Body of pancreas (tissue), 4 donors: ENCODE data around the gene ADGRD2.

Experiments
- POLR2A ChIP-seq, 3 donors: fragments of 450-650 bp; IDR thresholded peaks; one replicate each; pipeline ENCODE4 v1.6.1; 2016; ENCODE audit warnings: antibody characterized with exemption in 3 of 3, mild to moderate bottlenecking in 2 of 3
- TF ChIP-seq, protein P1 (sequence below), 7 experiments: fragments of 450-650 bp in 4 of 7; fragments of 200-600 bp in 3 of 7; sonication (generic) in 3 of 7; IDR thresholded peaks; one replicate each; pipeline ENCODE4 v1.5.1; 2016 to 2019; ENCODE audit warnings: antibody characterized with exemption in 7 of 7

DNA sequence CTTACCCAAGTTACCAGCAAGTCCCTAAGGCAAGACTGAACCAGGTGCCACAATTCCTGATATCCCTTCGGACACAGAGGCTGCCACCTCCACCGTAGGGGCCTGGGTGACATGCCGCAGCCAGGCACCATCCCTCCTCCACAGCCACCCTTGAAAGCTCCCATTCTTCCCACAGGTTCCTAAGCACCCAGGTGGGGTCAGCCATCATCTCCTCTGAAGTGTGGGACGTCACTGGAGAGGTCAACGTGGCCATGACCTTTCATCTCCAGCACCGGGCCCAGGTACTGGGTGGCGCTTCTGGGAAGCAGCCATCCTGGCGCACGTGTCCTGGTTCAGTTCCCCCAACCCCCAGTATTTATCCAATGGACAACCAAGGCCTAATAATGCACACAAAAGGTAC is 8.2 kb downstream of the ADGRD2 start:
- TF ChIP-seq, protein P1, sequence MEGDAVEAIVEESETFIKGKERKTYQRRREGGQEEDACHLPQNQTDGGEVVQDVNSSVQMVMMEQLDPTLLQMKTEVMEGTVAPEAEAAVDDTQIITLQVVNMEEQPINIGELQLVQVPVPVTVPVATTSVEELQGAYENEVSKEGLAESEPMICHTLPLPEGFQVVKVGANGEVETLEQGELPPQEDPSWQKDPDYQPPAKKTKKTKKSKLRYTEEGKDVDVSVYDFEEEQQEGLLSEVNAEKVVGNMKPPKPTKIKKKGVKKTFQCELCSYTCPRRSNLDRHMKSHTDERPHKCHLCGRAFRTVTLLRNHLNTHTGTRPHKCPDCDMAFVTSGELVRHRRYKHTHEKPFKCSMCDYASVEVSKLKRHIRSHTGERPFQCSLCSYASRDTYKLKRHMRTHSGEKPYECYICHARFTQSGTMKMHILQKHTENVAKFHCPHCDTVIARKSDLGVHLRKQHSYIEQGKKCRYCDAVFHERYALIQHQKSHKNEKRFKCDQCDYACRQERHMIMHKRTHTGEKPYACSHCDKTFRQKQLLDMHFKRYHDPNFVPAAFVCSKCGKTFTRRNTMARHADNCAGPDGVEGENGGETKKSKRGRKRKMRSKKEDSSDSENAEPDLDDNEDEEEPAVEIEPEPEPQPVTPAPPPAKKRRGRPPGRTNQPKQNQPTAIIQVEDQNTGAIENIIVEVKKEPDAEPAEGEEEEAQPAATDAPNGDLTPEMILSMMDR (IDR thresholded peaks at IDR 0.05), result no peak
- no peak for TF ChIP-seq POLR2A (IDR thresholded peaks at IDR 0.05)
